Hepatocyte (in vitro differentiated cells): ENCODE results near the gene B4GALT5. TPM values are rescaled to one million over a fixed set of nuclear protein-coding genes. Genes with fewer than 3 reads are reported as not detected.

Experiments used
- DNase-seq: peaks from one replicate; pipeline ENCODE4 v3.0.0-alpha.2; 2016; ENCODE audit warnings: low spot score
- H2AFZ ChIP-seq: fragments of 200-600 bp; sonication (generic); 2 replicates; pipeline ENCODE4 v1.6.0; 2016; ENCODE audit warnings: antibody characterized with exemption, mild to moderate bottlenecking
- H3K27ac ChIP-seq: fragments of 200-600 bp; sonication (generic); 2 replicates; pipeline ENCODE4 v1.5.1; 2016; ENCODE audit warnings: mild to moderate bottlenecking
- H3K27me3 ChIP-seq: fragments of 200-600 bp; sonication (generic); 2 replicates; pipeline ENCODE4 v1.6.1; 2016
- H3K36me3 ChIP-seq: fragments of 200-600 bp; sonication (generic); replicated peaks from 2 replicates; pipeline ENCODE4 v1.5.1; 2016; ENCODE audit warnings: low read depth; ENCODE audit not compliant: insufficient read depth
- H3K4me1 ChIP-seq: fragments of 200-600 bp; sonication (generic); 2 replicates; pipeline ENCODE4 v1.5.1; 2016; ENCODE audit warnings: mild to moderate bottlenecking, moderate library complexity; ENCODE audit not compliant: insufficient read depth
- H3K4me2 ChIP-seq: fragments of 200-600 bp; sonication (generic); 2 replicates; pipeline ENCODE4 v1.6.0; 2016
- H3K4me3 ChIP-seq: fragments of 200-600 bp; sonication (generic); 2 replicates; pipeline ENCODE4 v1.5.1; 2016; ENCODE audit warnings: mild to moderate bottlenecking
- H3K79me2 ChIP-seq: fragments of 200-600 bp; sonication (generic); 2 replicates; pipeline ENCODE4 v1.6.0; 2017; ENCODE audit warnings: mild to moderate bottlenecking
- H3K9me2 ChIP-seq: fragments of 200-600 bp; sonication (generic); replicated peaks from 2 replicates; pipeline ENCODE4 v1.6.0; 2017; ENCODE audit warnings: mild to moderate bottlenecking; ENCODE audit not compliant: insufficient read depth
- H3K9me3 ChIP-seq: fragments of 200-600 bp; sonication (generic); 2 replicates; pipeline ENCODE4 v1.5.1; 2016; ENCODE audit warnings: low read depth, mild to moderate bottlenecking
- H4K20me1 ChIP-seq: fragments of 200-600 bp; sonication (generic); 2 replicates; pipeline ENCODE4 v1.6.0; 2016; ENCODE audit warnings: mild to moderate bottlenecking; ENCODE audit not compliant: insufficient read depth, poor library complexity, severe bottlenecking
- EZH2 ChIP-seq: fragments of 200-600 bp; sonication (generic); IDR thresholded peaks from 2 replicates; pipeline ENCODE4 v1.6.1; 2016; ENCODE audit warnings: antibody characterized with exemption, mild to moderate bottlenecking, borderline replicate concordance
- EZH2phosphoT487 ChIP-seq: fragments of 200-600 bp; sonication (generic); IDR thresholded peaks from one replicate; pipeline ENCODE4 v1.6.1; 2018; ENCODE audit warnings: antibody characterized with exemption, mild to moderate bottlenecking, low read depth, moderate library complexity; ENCODE audit not compliant: unreplicated experiment, severe bottlenecking
- whole genome bisulfite sequencing: methylation state at CpG from one replicate; pipeline ENCODE4 v1.1.6; 2016; ENCODE audit warnings: low lambda C conversion rate; ENCODE audit errors: missing lambda C conversion rate; 5-methylcytosine and 5-hydroxymethylcytosine counted together
- polyA plus RNA-seq: library from polyadenylated mRNA; unstranded; fragments of >200 nt; fragmentation: Nextera tagmentation; extraction: Ambion mirVana; gene quantifications from 2 replicates; pipeline ENCODE4 v1.2.1, GENCODE V29; 2016
- total RNA-seq: library from RNA; depleted of rRNA; stranded (reverse); fragments of >200 nt; gene quantifications from 2 replicates; pipeline ENCODE4 v1.2.3, GENCODE V29; 2014
- TF ChIP-seq, protein P1 (sequence below): fragments of 200-600 bp; sonication (generic); IDR thresholded peaks from 2 replicates; pipeline ENCODE4 v1.5.1; 2016; ENCODE audit warnings: antibody characterized with exemption, mild to moderate bottlenecking; ENCODE audit not compliant: poor library complexity

The B4GALT5 gene
- total and polyA plus RNA-seq, 2 experiments from 2014 or later = 12.9 to 41.8 TPM

DNA sequence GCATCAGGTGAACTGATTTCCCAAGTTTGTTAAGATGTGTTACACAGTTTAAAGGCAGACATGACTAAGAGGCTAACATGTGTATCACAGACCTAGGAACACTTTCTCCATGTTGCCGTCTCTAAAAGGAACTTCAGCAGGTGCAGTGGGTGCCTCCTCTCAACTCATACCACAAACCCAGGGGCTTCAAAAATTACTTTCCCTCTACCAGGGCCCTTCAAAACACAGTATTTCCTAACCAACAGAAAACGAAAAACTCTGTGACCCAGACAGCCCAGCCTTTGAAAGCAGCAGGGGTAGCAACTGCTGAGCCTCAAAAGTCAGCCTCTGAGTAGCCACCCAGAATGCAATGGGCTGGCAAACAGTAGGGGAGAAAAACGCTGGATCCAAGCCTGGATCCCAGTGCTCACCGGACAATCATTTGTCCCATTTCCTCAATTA is 28.5 kb downstream of the B4GALT5 start:
- H3K4me1 ChIP-seq = peaks cover 36% of the 10 kb centered on the region
- peaks cover 100% of the 10 kb centered on the region for H3K79me2 ChIP-seq
- WGBS = 75% methylated on average over 4 of the region's 4 CpGs
- H2AFZ ChIP-seq = no peak overlapping the region
- no peaks in the 10 kb centered on the region for H3K27me3 ChIP-seq
- no peak for DNase-seq
- peak overlapping the region; percentile 39 for H3K27ac ChIP-seq
- no peaks in the 10 kb centered on the region for H3K36me3 ChIP-seq
- no peak for TF ChIP-seq EZH2
- TF ChIP-seq, protein P1, sequence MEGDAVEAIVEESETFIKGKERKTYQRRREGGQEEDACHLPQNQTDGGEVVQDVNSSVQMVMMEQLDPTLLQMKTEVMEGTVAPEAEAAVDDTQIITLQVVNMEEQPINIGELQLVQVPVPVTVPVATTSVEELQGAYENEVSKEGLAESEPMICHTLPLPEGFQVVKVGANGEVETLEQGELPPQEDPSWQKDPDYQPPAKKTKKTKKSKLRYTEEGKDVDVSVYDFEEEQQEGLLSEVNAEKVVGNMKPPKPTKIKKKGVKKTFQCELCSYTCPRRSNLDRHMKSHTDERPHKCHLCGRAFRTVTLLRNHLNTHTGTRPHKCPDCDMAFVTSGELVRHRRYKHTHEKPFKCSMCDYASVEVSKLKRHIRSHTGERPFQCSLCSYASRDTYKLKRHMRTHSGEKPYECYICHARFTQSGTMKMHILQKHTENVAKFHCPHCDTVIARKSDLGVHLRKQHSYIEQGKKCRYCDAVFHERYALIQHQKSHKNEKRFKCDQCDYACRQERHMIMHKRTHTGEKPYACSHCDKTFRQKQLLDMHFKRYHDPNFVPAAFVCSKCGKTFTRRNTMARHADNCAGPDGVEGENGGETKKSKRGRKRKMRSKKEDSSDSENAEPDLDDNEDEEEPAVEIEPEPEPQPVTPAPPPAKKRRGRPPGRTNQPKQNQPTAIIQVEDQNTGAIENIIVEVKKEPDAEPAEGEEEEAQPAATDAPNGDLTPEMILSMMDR = no peak
- TF ChIP-seq EZH2phosphoT487 = no peak
- H3K9me3 ChIP-seq = no peaks in the 10 kb centered on the region
- H4K20me1 ChIP-seq = peaks cover 4% of the 10 kb centered on the region
- H3K4me2 ChIP-seq = no peak overlapping the region
- H3K9me2 ChIP-seq = no peaks in the 10 kb centered on the region
- no peak overlapping the region for H3K4me3 ChIP-seq

DNA sequence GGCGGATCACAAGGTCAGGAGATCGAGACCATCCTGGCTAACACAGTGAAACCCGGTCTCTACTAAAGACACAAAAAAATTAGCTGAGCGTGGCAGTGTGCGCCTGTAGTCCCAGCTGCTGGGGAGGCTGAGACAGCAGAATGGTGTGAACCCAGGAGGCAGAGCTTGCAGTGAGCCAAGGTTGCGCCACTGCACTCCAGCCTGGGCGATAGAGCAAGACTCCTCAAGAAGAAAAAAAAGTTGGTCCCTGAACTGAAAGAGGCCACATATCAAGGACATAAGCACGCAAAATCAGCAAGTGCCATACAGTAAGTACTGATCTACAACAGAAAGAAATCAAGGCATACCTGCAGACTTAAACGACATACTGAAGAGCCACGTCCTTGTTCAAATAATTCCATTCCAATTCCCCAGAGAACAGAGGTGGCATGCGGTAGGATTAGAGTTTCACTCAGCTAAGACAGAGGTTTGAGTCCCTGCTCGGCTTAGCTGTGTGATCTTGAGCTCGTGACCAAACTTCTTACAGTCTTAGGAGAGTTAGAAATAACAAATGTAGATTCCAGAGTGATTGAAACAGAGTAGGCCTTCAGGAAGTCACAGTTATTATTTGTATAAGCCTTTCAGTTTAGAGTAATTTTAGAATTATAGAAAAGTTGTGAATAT is 29.2 kb downstream of the B4GALT5 start:
- Histone ChIP-seq H3K27ac (peak overlapping the region; percentile 39), H3K4me3 (no peak overlapping the region), H3K4me2 (peak overlapping the region; percentile 4), H2AFZ (no peak overlapping the region), H3K36me3 (no peaks in the 10 kb centered on the region), H4K20me1 (peaks cover 4% of the 10 kb centered on the region), H3K9me3 (no peaks in the 10 kb centered on the region), H3K4me1 (peaks cover 38% of the 10 kb centered on the region), H3K27me3 (no peaks in the 10 kb centered on the region), H3K9me2 (no peaks in the 10 kb centered on the region), H3K79me2 (peaks cover 100% of the 10 kb centered on the region)
- TF ChIP-seq, protein P1 = no peak
- no peak for TF ChIP-seq EZH2
- no peak for TF ChIP-seq EZH2phosphoT487
- DNase-seq = no peak
- WGBS = 79% methylated on average over 13 of the region's 13 CpGs

DNA sequence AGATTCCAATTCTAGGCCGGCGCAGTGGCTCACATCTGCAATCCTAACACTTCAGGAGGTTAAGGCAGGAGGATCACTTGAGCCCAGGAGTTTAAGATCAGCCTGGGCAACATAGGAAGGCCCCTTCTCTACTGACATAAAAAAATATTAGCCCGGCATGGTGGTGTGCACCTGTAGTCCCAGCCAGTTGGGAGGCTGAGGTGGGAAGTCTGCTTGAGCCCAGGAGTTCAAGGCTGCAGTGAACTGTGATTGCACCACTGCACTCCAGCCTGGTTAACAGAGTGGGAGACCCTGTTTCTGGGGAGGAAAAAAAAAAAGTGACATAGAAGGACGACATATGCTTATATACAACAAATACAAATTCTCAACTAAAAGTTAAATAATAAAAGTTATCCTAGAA is 30.9 kb downstream of the B4GALT5 start:
- TF ChIP-seq EZH2phosphoT487 = no peak
- TF ChIP-seq, protein P1 = no peak
- no peak for TF ChIP-seq EZH2

More for the DNA sequence above, 30.9 kb downstream of the B4GALT5 start:
- H4K20me1 ChIP-seq = peaks cover 4% of the 10 kb centered on the region
- H3K79me2 ChIP-seq = peaks cover 100% of the 10 kb centered on the region
- H3K4me3 ChIP-seq = no peak overlapping the region
- DNase-seq = no peak
- H3K9me2 ChIP-seq = no peaks in the 10 kb centered on the region
- WGBS = 85% methylated on average over 4 of the region's 4 CpGs
- H3K9me3 ChIP-seq = no peaks in the 10 kb centered on the region
- H3K27ac ChIP-seq = no peak overlapping the region
- no peak overlapping the region for H2AFZ ChIP-seq
- H3K36me3 ChIP-seq = no peaks in the 10 kb centered on the region
- H3K4me2 ChIP-seq = no peak overlapping the region
- H3K4me1 ChIP-seq = peaks cover 55% of the 10 kb centered on the region
- no peaks in the 10 kb centered on the region for H3K27me3 ChIP-seq
